CD4-positive, alpha-beta T cell treated with Interleukin-2 at 100 ng/mL for 4 hours (primary cell): Measurements from ENCODE around the gene PRPF19.

Experiments
- DNase-seq: peaks from one replicate; pipeline ENCODE4 v3.0.0-alpha.2; 2020; ENCODE audit warnings: low spot score

PRPF19 gene

GRCh38 chr11:60841797-60842667 lies 64.4 kb downstream of the PRPF19 start, which contains the start of gene CCDC86:
Gene CCDC86, plus strand, starts transcription at chr11:60842113. Its CDS starts 12 bp downstream, at chr11:60842125.
- DNase-seq = peak; percentile 97
